GM18951 (cell line): ENCODE measurements around the gene MSI2.
"Not testable (repeated sequence)": the region's sequence is repeated elsewhere in the genome, so short reads cannot be mapped to it uniquely, and the experiment has no call there.

Experiments used
- POLR2A ChIP-seq: IDR thresholded peaks from 4 replicates; pipeline ENCODE4 v1.6.1; 2011; ENCODE audit warnings: mild to moderate bottlenecking; ENCODE audit not compliant: insufficient read length, insufficient read depth; ENCODE audit errors: extremely low read depth
- in situ Hi-C: fragments of 300-500 bp; cut with MboI; formaldehyde crosslinking; loops from one replicate; pipeline ENCODE4 v1.12.0; 2022; ENCODE audit warnings: low sequenced_read_pairs, mixed read lengths, inconsistent platforms; ENCODE audit not compliant: unreplicated experiment

The MSI2 gene

DNA sequence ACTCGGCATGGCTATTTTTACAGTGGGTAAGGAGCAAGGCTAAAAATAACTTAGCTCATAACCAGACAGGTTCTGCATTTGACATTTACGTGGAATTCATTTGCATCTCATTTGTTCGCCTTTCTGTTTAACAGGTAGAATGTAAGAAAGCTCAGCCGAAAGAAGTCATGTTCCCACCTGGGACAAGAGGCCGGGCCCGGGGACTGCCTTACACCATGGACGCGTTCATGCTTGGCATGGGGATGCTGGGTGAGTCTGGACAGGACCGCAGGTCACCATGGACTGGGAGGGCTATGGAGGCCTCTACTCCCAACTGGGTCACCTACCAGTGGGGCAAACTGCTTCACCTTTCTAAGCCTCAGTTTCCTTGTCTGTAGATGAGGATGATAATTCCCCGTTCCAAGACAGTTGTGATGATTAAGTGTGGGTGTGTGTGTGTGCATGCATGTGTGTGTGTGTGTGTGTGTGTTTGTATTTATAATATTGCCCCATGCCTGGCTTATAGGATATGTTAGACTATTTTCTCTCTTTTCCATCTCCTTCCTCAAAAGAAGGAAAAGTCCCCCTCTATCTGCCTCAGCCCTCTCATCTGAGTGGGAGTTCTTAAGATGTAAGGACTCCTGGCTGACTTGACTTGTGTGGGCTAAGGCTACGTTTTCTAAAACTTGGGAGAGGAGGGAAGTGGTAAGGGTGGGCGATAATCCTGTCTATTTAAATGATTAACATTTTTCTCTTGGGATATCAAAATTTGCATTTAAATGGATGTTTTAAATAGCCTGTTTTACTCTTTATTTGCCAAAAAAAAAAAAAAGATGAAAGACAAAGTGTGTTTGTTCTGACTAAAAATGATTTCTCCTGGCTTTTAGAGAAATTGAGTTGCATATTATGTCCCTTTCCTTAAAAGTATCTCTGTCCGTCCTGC, 359.8 kb downstream of the MSI2 start:
- no peak for TF ChIP-seq POLR2A
- in situ Hi-C loops: no loop called here

DNA sequence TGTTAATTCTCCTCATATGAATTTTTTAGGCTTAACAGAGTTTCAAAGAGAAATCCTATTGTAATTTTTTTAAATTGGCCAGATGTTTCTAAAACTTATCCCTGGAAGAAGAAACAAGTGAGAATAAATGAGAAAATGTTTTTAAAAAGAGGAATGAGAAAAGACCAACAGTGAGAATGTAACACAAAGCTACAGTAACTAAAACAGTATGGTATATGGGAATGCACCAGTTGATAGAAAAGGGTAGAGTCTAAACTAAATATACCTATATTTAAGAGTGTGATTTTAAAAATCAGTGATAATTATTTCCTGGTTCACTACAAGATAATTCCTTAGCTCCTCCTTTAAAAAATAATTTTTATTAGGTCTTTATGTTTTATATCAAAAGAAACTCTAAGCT, 360.9 kb downstream of the MSI2 start:
- no peak for TF ChIP-seq POLR2A
- in situ Hi-C loops: no loop called here

GRCh38 chr17:57619061-57619937, 363.0 kb downstream of the MSI2 start:
- TF ChIP-seq POLR2A: no peak
- in situ Hi-C loops: no loop called here

DNA sequence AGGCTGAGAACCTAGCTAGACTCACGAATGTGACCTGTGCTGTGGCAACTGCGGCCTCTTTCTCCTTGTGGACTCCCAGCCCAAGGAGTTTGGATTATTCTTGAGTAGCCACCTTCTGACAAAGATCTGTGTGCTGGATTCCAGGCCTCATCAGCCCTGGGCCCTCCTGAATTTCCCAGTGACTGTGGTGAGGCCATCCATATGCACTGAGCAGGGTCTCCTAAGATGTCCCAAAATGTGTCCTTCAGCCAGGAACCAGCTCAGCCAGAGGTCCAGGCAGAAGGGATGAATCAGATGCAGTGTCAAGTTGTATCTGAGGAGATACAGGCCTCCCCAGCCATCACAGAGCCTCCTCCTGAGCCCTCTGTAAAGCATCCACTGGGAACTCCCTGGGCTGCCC, 364.3 kb downstream of the MSI2 start:
- no peak for TF ChIP-seq POLR2A
- in situ Hi-C loops: no loop called here

DNA sequence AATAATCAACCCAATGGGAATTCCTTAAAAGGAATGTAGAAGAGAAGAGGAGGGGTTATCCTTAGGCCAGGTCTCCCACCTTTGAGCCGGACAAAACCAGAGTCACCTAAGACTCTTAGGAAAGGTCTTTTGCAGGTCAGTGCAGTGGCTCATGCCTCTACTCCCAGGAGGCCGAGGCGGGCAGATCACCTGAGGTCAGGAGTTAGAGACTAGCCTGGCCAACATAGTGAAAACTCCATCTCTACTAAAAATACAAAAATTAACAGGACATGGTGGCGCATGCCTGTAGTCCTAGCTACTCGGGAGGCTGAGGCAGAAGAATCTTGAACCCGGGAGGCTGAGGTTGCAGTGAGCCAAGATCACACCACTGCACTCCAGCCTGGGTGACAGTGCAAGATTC, 365.5 kb downstream of the MSI2 start:
- in situ Hi-C loops: not testable (repeated sequence)

GRCh38 chr17:57622306-57622682, 366.0 kb downstream of the MSI2 start:
- TF ChIP-seq POLR2A: no peak
- in situ Hi-C loops: no loop called here

GRCh38 chr17:57622683-57623433, 366.5 kb downstream of the MSI2 start:
- TF ChIP-seq POLR2A: peak; percentile 30
- in situ Hi-C loops: no loop called here

GRCh38 chr17:57623620-57624019, 367.3 kb downstream of the MSI2 start:
- in situ Hi-C loops: no loop called here
- no peak for TF ChIP-seq POLR2A

DNA sequence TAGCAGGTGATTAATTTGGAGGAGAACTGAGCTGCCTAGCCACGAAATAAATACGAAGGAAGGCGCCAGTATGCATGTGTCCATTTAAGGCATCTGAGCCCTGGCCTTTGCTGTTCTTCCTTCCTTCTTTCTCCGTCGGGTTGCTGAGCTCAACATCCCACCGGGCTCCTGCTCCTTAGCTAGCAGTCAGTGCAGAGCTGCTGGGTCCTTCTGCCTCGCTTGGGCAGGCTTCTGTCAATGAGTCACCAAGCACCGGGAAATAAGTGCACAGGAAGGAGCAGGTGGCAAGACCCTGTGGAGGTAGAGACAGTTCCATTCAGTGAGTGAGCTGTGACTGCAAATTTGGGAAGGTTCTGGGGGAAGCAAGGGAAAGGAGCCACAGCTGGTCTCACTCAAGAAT, 368.1 kb downstream of the MSI2 start:
- in situ Hi-C loops: no loop called here
- no peak for TF ChIP-seq POLR2A

- no peak for TF ChIP-seq POLR2A
- in situ Hi-C loops: no loop called here
Measured at GRCh38 chr17:57625511-57625910, 369.2 kb downstream of the MSI2 start.

DNA sequence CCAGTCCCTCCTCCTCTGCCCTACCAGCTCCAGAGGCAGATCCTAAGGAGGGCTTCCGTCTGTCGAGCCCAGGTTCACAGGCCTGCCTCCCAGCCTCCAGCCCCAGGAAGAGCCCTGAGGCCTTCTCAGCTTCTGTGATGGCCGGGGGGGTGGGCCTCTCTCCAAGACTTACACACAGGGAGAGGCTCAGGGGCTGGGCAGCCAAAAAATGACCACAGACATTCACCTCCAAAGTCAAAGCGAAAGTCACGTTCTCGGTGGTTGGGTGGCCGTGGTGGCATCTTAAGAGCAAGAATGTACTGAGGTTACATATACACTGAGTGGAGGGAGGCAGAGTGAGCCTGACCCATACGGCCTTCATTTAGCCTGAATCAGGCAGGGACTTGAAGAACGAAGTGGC, 369.6 kb downstream of the MSI2 start:
- TF ChIP-seq POLR2A: no peak
- in situ Hi-C loops: no loop called here

DNA sequence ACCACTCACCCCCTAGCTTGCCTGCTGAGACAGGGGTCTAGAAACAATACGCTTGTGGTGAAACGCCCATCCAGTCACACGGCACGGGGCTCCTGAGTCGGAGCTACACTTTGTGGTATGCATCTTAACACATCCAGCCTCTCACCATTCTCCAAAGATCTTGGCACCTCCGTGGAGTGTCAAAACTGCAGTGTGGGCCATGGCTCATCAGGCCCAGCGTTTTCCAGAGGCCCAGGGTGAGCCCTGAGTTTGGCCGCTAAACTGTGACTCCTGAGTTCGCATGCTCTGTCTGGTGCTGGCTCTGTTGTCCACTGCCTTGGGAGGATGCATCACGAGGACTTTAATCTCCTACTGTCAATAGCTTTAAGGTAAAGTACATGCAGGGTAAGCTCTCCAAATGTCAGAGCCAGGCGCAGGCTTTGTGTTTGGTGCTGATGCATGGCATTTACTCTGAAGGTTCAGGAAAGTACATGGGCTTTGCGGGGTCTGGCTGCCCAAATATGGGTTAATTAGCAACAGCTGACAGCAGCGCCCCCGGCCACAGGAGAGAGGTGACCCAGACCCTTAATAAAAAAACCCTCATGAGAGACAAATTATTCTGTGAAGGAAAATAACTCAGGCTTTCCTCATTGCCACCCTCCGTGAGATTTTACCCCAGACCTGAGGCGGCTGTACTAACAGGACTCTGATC, 370.3 kb downstream of the MSI2 start:
- no peak for TF ChIP-seq POLR2A
- in situ Hi-C loops: no loop called here

- TF ChIP-seq POLR2A: no peak
- in situ Hi-C loops: no loop called here
Measured at GRCh38 chr17:57627591-57627990, 371.3 kb downstream of the MSI2 start.

DNA sequence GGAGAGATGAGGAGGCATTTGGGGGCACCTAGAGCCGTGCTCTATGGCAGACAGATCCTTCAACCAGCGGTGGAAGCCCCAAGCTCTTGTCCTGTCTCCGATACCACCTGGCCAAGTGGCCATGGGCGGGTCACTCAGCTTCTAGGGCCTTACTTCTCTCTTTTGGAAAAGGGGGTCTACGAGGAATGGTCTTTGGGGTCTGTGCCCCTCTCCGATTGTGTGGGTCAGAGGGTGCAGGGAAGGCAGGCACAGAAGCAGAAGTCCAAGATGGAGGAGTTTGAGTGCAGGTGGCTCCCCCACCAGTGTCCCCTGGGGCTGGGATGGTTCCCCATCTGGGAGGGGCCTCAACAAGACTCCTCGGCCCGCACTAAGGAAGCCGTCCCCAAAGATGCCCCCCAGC, 372.1 kb downstream of the MSI2 start:
- in situ Hi-C loops: no loop called here
- no peak for TF ChIP-seq POLR2A
